CD4-positive, alpha-beta T cell (primary cell): ENCODE measurements around the gene DAP. TPM values are rescaled to one million over a fixed set of nuclear protein-coding genes. Genes with fewer than 3 reads are reported as not detected.

Experiments
- ATAC-seq: fragments of 200-7000 bp; cut with Tn5 transposase; one replicate; pipeline ENCODE4 v1.10.0; 2022; ENCODE audit warnings: mild to moderate bottlenecking; ENCODE audit not compliant: poor library complexity
- CTCF ChIA-PET: fragments of 350-600 bp; sonication (Branson Sonifier 250); formaldehyde crosslinking; loops from one replicate; lab custom pipeline; 2021; ENCODE audit warnings: antibody characterized with exemption, inconsistent platforms; lab: Charles Lee
- POLR2A ChIA-PET: fragments of 350-600 bp; sonication (Branson Sonifier 250); formaldehyde crosslinking; loops from one replicate; lab custom pipeline; 2021; ENCODE audit warnings: antibody characterized with exemption, inconsistent platforms; lab: Charles Lee
- DNase-seq, 14 experiments: peaks; one replicate each; pipeline ENCODE4 v3.0.0-alpha.2; 2013 to 2020; ENCODE audit warnings: mixed read lengths in 2 of 14
- H3K27ac ChIP-seq, 2 donors: one replicate each; pipeline versions ENCODE4 v1.5.1 to v1.7.0; 2013; ENCODE audit warnings: low read length in 2 of 2, low read depth in 1 of 2, mild to moderate bottlenecking in 1 of 2
- H3K27me3 ChIP-seq, 2 experiments: 1 replicate in 1 of 2; 2 replicates in 1 of 2; pipeline versions ENCODE4 v1.6.1 to v1.7.0; 2013; ENCODE audit warnings: low read length in 2 of 2, control low read depth in 1 of 2, mild to moderate bottlenecking in 1 of 2, moderate library complexity in 1 of 2; ENCODE audit not compliant: insufficient read depth in 2 of 2, control insufficient read depth in 1 of 2
- H3K36me3 ChIP-seq: one replicate; pipeline ENCODE4 v1.6.1; 2013; ENCODE audit warnings: low read length, control low read depth; ENCODE audit not compliant: insufficient read depth
- H3K4me1 ChIP-seq: one replicate; pipeline ENCODE4 v1.6.1; 2013; ENCODE audit warnings: low read length, control low read depth; ENCODE audit not compliant: insufficient read depth
- H3K4me3 ChIP-seq: one replicate; pipeline ENCODE4 v1.5.1; 2013; ENCODE audit warnings: mild to moderate bottlenecking, low read length, moderate library complexity
- H3K9me3 ChIP-seq, 2 experiments: 1 replicate in 1 of 2; 2 replicates in 1 of 2; pipeline versions ENCODE4 v1.6.1 to v1.7.0; 2013; ENCODE audit warnings: low read length in 2 of 2, mild to moderate bottlenecking in 2 of 2, control low read depth in 1 of 2, moderate library complexity in 1 of 2; ENCODE audit not compliant: control insufficient read depth in 1 of 2, insufficient read depth in 1 of 2
- H3K27ac Mint-ChIP-seq: one replicate; pipeline ENCODE4 v1.8.0; 2020; ENCODE audit warnings: mixed read lengths
- H3K27me3 Mint-ChIP-seq: one replicate; pipeline ENCODE4 v1.8.0; 2021; ENCODE audit warnings: mixed read lengths
- H3K36me3 Mint-ChIP-seq: one replicate; pipeline ENCODE4 v1.8.0; 2021; ENCODE audit warnings: low read depth, mixed read lengths
- H3K4me1 Mint-ChIP-seq: one replicate; pipeline ENCODE4 v1.8.0; 2021; ENCODE audit warnings: low read depth, mixed read lengths
- H3K4me3 Mint-ChIP-seq: one replicate; pipeline ENCODE4 v1.8.0; 2020; ENCODE audit warnings: mild to moderate bottlenecking, mixed read lengths
- H3K9me3 Mint-ChIP-seq: one replicate; pipeline ENCODE4 v1.8.0; 2020; ENCODE audit warnings: mixed read lengths
- CTCF ChIP-seq: fragments of 200-600 bp; IDR thresholded peaks from one replicate; pipeline ENCODE4 v1.8.0; 2022; ENCODE audit warnings: antibody characterized with exemption, mild to moderate bottlenecking
- intact Hi-C, 2 experiments: fragments of 100-400 bp; cut with DNase I in 1 of 2; cut with micrococcal nuclease in 1 of 2; formaldehyde crosslinking; loops; one replicate each; pipeline versions ENCODE4 v1.15.1 to v1.9.0; 2023 to 2025; cut with DNase I, micrococcal nuclease
- total RNA-seq, 174 experiments: library from RNA in 2 of 174; stranded (reverse) in 2 of 174; gene quantifications; one replicate each; pipeline ENCODE4 v1.2.3 and lab custom pipeline; 2021 to 2026

DAP gene
- total RNA-seq, 2 experiments from 2014 or later, result 33.6 to 35.2 TPM

- H3K27ac Mint-ChIP-seq, result no peak overlapping the region
- CTCF ChIA-PET, result interaction anchor here (1.7 kb wide), 1 partner anchor 14 kb away, joined by 3 read pairs; no protein-coding TSS in a partner anchor
- Histone ChIP-seq H3K4me3 (no peak overlapping the region), H3K9me3 (no peaks in the 10 kb centered on the region), H3K27me3 (peaks cover 3 to 26% of the 10 kb centered on the region in 2 experiments), H3K4me1 (no peaks in the 10 kb centered on the region), H3K27ac (no peak overlapping the region), H3K36me3 (no peaks in the 10 kb centered on the region)
- no peak for DNase-seq
- H3K4me3 Mint-ChIP-seq, result no peak overlapping the region
- intact Hi-C loops, result no loop called here
- no peaks in the 10 kb centered on the region for H3K36me3 Mint-ChIP-seq
- H3K27me3 Mint-ChIP-seq, result peaks cover 38% of the 10 kb centered on the region
- no peaks in the 10 kb centered on the region for H3K9me3 Mint-ChIP-seq
- TF ChIP-seq CTCF, result no peak
- H3K4me1 Mint-ChIP-seq, result no peaks in the 10 kb centered on the region
- ATAC-seq, result no peak
- POLR2A ChIA-PET, result no interaction called here
These were observed 39.8 kb upstream of the DAP start for GRCh38 chr5:10800852-10801251.

- Mint-ChIP-seq H3K4me3 (no peak overlapping the region), H3K9me3 (no peaks in the 10 kb centered on the region), H3K27me3 (peaks cover 31% of the 10 kb centered on the region), H3K27ac (no peak overlapping the region), H3K36me3 (no peaks in the 10 kb centered on the region), H3K4me1 (no peaks in the 10 kb centered on the region)
- Histone ChIP-seq H3K36me3 (no peaks in the 10 kb centered on the region), H3K27ac (no peak overlapping the region), H3K9me3 (no peaks in the 10 kb centered on the region), H3K4me3 (no peak overlapping the region), H3K4me1 (no peaks in the 10 kb centered on the region), H3K27me3 (peaks cover 3 to 19% of the 10 kb centered on the region in 2 experiments)
- DNase-seq (peak in 2 of 14 experiments; percentile 13 to 26), ATAC-seq (no peak)
- ChIA-PET POLR2A (no interaction called here), CTCF (no interaction called here)
- no peak for TF ChIP-seq CTCF
- intact Hi-C loops, result no loop called here
These were observed 36.2 kb upstream of the DAP start for GRCh38 chr5:10797261-10797660.

- no peak overlapping the region for H3K27ac ChIP-seq
- no peak overlapping the region for H3K27ac Mint-ChIP-seq
- peaks cover 9% of the 10 kb centered on the region for H3K27me3 Mint-ChIP-seq
- no peak overlapping the region for H3K4me3 ChIP-seq
- H3K4me1 Mint-ChIP-seq, result no peaks in the 10 kb centered on the region
- intact Hi-C loops, result no loop called here
- ATAC-seq (no peak), DNase-seq (no peak)
- ChIA-PET POLR2A (no interaction called here), CTCF (no interaction called here)
- no peaks in the 10 kb centered on the region for H3K36me3 ChIP-seq
- H3K9me3 ChIP-seq, result no peaks in the 10 kb centered on the region
- peaks cover 0 to 13% of the 10 kb centered on the region in 2 experiments for H3K27me3 ChIP-seq
- H3K4me1 ChIP-seq, result no peaks in the 10 kb centered on the region
- no peak for TF ChIP-seq CTCF
- no peaks in the 10 kb centered on the region for H3K36me3 Mint-ChIP-seq
- no peak overlapping the region for H3K4me3 Mint-ChIP-seq
- no peaks in the 10 kb centered on the region for H3K9me3 Mint-ChIP-seq
These were observed 32.8 kb upstream of the DAP start for GRCh38 chr5:10793785-10794184.
